Neural cell (in vitro differentiated cells): ENCODE results near the gene ZBTB7C. TPM values are rescaled to one million over a fixed set of nuclear protein-coding genes. Genes with fewer than 3 reads are reported as not detected.

Source experiments
- H2AFZ ChIP-seq: fragments of 200-600, 300-800 bp; sonication (generic), shearing (Covaris generic); 2 replicates; pipeline ENCODE4 v1.6.0; 2014; ENCODE audit warnings: low read depth, mild to moderate bottlenecking, antibody characterized with exemption, low read length, moderate library complexity
- H3F3A ChIP-seq: fragments of 200-600 bp; shearing (Covaris generic); 2 replicates; pipeline ENCODE4 v1.6.1; 2016; ENCODE audit warnings: mild to moderate bottlenecking, moderate library complexity, mixed read lengths, antibody characterized with exemption, low read length; ENCODE audit not compliant: insufficient read depth, poor library complexity, severe bottlenecking
- H3K27ac ChIP-seq: fragments of 200-600, 300-800 bp; sonication (generic), shearing (Covaris generic); 2 replicates; pipeline ENCODE4 v1.5.1; 2014; ENCODE audit warnings: mild to moderate bottlenecking, low read length, moderate library complexity
- H3K27me3 ChIP-seq: fragments of 300-800, 200-600 bp; sonication (generic), shearing (Covaris generic); 2 replicates; pipeline ENCODE4 v1.6.0; 2014; ENCODE audit warnings: mild to moderate bottlenecking, low read depth, low read length, moderate library complexity; ENCODE audit not compliant: insufficient read depth
- H3K36me3 ChIP-seq: fragments of 300-800, 200-600 bp; sonication (generic), shearing (Covaris generic); 2 replicates; pipeline ENCODE4 v1.5.1; 2014; ENCODE audit warnings: mild to moderate bottlenecking, antibody characterized with exemption, low read length, moderate library complexity; ENCODE audit not compliant: insufficient read depth
- H3K4me2 ChIP-seq: fragments of 300-800, 200-600 bp; sonication (generic), shearing (Covaris generic); 2 replicates; pipeline ENCODE4 v1.6.0; 2014; ENCODE audit warnings: mild to moderate bottlenecking, low read length
- H3K4me3 ChIP-seq: fragments of 300-800, 200-600 bp; sonication (generic), shearing (Covaris generic); 2 replicates; pipeline ENCODE4 v1.5.1; 2014; ENCODE audit warnings: mild to moderate bottlenecking, low read length, moderate library complexity
- H3K79me2 ChIP-seq: fragments of 200-600 bp; shearing (Covaris generic); replicated peaks from 2 replicates; pipeline ENCODE4 v1.6.0; 2014; ENCODE audit warnings: mild to moderate bottlenecking, low read length, moderate library complexity; ENCODE audit not compliant: insufficient read depth
- H3K9ac ChIP-seq: fragments of 300-800, 200-600 bp; sonication (generic), shearing (Covaris generic); 2 replicates; pipeline ENCODE4 v1.6.1; 2016; ENCODE audit warnings: mild to moderate bottlenecking, low read length, mixed read lengths
- H3K9me2 ChIP-seq: fragments of 200-600 bp; shearing (Covaris generic); 2 replicates; pipeline ENCODE4 v1.6.1; 2016; ENCODE audit warnings: mild to moderate bottlenecking, low read length, mixed read lengths; ENCODE audit not compliant: insufficient read depth
- H3K9me3 ChIP-seq: fragments of 200-600, 300-800 bp; sonication (generic), shearing (Covaris generic); 2 replicates; pipeline ENCODE4 v1.6.1; 2016; ENCODE audit warnings: mild to moderate bottlenecking, mixed run types, low read length, moderate library complexity, mixed read lengths
- H4K20me1 ChIP-seq: fragments of 200-600 bp; shearing (Covaris generic); 2 replicates; pipeline ENCODE4 v1.6.1; 2016; ENCODE audit warnings: mild to moderate bottlenecking, mixed run types; ENCODE audit not compliant: insufficient read depth
- EP300 ChIP-seq: fragments of 450-650 bp; conservative IDR thresholded peaks from 2 replicates; pipeline ENCODE4 v1.6.1; 2014; ENCODE audit warnings: antibody characterized with exemption, mild to moderate bottlenecking, moderate library complexity; ENCODE audit not compliant: poor library complexity, severe bottlenecking
- EZH2 ChIP-seq: fragments of 200-600, 300-800 bp; shearing (Covaris generic), sonication (generic); IDR thresholded peaks from 2 replicates; pipeline ENCODE4 v1.6.1; 2014; ENCODE audit warnings: antibody characterized with exemption, low read length, borderline replicate concordance, mild to moderate bottlenecking; ENCODE audit not compliant: insufficient read depth, poor library complexity, severe bottlenecking
- MXI1 ChIP-seq: fragments of 450-650 bp; conservative IDR thresholded peaks from 2 replicates; pipeline ENCODE4 v1.6.1; 2014; ENCODE audit warnings: antibody characterized with exemption, mild to moderate bottlenecking; ENCODE audit not compliant: poor library complexity, severe bottlenecking
- POLR2AphosphoS5 ChIP-seq: IDR thresholded peaks from 2 replicates; pipeline ENCODE4 v1.6.1; 2012
- RAD21 ChIP-seq: fragments of 450-650 bp; conservative IDR thresholded peaks from 2 replicates; pipeline ENCODE4 v1.6.1; 2014; ENCODE audit warnings: antibody characterized with exemption, mild to moderate bottlenecking, moderate library complexity
- REST ChIP-seq: IDR thresholded peaks from 2 replicates; pipeline ENCODE4 v1.6.1; 2012; ENCODE audit warnings: borderline replicate concordance
- SMC3 ChIP-seq: fragments of 450-650 bp; conservative IDR thresholded peaks from 2 replicates; pipeline ENCODE4 v1.6.1; 2014; ENCODE audit warnings: antibody characterized with exemption, mild to moderate bottlenecking, moderate library complexity; ENCODE audit not compliant: poor library complexity
- TAF1 ChIP-seq: IDR thresholded peaks from 2 replicates; pipeline ENCODE4 v1.6.1; 2012; ENCODE audit warnings: low read depth
- polyA plus RNA-seq: library from polyadenylated mRNA; depleted of rRNA; stranded (reverse); fragments of >200 nt; gene quantifications from 2 replicates; pipeline ENCODE4 v1.2.3, GENCODE V29; 2014
- TF ChIP-seq, protein P1 (sequence below): fragments of 450-650 bp; IDR thresholded peaks from 2 replicates; pipeline ENCODE4 v1.5.1; 2014; ENCODE audit warnings: antibody characterized with exemption, mild to moderate bottlenecking, moderate library complexity; ENCODE audit not compliant: poor library complexity, severe bottlenecking

The ZBTB7C gene
- polyA plus RNA-seq, 1 donor from 2014 or later, result 2.4 TPM

DNA sequence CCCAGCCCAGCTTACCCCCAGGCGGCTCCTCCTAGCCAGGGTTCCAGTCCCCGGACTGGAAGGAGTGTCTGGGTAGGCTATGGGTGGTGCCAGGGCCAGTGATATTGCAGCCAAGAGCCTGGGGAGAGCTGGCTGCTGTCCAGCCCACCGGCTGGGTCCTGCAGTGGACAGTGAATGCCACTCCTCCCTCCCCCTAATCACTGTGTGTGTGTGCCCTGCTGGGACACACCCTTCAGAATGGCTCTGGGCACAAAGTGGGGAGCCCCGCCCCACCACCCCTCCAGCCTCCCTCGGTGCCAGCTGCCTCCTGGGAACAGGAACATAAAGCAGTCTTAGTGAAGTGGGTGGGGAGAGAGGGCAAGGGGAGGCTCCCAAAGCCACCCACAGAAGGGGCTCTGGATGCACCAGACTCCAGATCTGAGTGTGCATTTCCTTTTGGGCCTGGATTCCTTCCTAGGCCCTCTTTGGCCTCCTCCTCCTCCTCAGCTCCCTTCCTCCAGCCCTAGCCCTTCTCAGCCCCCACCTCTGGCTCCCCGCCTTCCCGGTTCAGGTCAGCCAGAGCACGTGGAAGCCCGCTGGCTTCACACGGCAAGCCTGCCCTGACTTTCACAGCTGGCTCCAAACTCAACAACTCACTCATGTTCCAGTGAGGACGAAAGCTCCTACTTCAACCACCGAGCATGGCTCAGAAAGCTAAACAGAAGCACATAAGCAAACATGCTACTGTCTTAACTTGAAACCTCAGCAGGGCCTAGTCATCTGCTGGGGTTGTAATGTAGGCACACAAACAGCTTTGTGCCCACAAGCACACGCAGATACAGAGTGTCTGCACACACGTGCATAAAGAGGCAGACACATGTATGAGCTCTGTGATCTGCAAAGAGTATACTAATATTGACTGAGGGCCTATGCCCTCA lies 269.5 kb downstream of the ZBTB7C start:
- Histone ChIP-seq H3K9me3 (no peaks in the 10 kb centered on the region), H3K36me3 (no peaks in the 10 kb centered on the region), H3K4me2 (no peak overlapping the region), H3K9me2 (no peaks in the 10 kb centered on the region), H3K79me2 (no peaks in the 10 kb centered on the region), H3K9ac (no peak overlapping the region), H3F3A (no peaks in the 10 kb centered on the region), H4K20me1 (no peaks in the 10 kb centered on the region), H3K4me3 (no peak overlapping the region), H3K27me3 (peaks cover 46% of the 10 kb centered on the region), H3K27ac (no peak overlapping the region), H2AFZ (no peak overlapping the region)
- TF ChIP-seq POLR2AphosphoS5, result no peak
- no peak for TF ChIP-seq EZH2
- no peak for TF ChIP-seq REST
- TF ChIP-seq EP300, result no peak
- TF ChIP-seq MXI1, result no peak
- TF ChIP-seq SMC3, result no peak
- TF ChIP-seq RAD21, result no peak
- no peak for TF ChIP-seq TAF1
- TF ChIP-seq, protein P1, sequence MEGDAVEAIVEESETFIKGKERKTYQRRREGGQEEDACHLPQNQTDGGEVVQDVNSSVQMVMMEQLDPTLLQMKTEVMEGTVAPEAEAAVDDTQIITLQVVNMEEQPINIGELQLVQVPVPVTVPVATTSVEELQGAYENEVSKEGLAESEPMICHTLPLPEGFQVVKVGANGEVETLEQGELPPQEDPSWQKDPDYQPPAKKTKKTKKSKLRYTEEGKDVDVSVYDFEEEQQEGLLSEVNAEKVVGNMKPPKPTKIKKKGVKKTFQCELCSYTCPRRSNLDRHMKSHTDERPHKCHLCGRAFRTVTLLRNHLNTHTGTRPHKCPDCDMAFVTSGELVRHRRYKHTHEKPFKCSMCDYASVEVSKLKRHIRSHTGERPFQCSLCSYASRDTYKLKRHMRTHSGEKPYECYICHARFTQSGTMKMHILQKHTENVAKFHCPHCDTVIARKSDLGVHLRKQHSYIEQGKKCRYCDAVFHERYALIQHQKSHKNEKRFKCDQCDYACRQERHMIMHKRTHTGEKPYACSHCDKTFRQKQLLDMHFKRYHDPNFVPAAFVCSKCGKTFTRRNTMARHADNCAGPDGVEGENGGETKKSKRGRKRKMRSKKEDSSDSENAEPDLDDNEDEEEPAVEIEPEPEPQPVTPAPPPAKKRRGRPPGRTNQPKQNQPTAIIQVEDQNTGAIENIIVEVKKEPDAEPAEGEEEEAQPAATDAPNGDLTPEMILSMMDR, result no peak

DNA sequence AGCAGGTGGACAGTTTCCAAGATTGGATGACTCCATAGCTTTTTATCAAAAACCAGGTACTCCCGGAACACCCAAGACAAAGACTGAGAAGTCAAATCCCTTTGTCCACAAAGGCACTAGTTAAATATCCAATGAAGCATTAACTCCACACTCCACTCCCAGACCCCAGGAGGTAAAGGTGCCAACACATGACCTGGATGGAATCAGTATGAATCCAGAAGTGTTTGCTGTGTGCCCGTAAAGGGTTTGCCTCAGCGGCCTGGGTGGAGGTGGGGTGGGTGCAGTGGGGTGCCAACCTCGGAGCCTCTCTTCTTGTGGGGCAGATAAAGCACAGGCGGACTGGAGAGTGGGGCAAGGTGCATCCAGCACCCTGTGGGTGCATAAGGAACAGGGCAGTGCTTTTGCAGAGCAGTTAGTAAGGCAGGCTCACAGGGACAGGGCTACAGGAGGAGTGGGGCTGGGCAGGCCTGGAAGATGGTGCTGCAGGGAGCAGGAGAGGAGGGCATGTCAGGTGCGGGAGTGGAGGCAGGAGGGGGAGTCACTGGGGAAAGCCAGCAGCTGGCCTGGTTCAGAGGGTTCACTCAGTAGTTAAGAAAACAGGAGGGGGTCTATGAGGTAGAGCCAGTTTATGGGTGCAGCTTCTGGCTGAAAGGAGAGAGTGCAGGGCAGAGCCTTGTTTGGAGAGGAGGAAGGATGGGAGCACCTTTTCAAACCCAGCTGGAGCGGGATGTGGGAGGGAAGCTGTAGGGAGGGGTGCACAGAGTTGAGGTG lies 270.3 kb downstream of the ZBTB7C start:
- no peaks in the 10 kb centered on the region for H3K36me3 ChIP-seq
- peaks cover 49% of the 10 kb centered on the region for H3K27me3 ChIP-seq
- no peaks in the 10 kb centered on the region for H3K79me2 ChIP-seq
- no peak overlapping the region for H3K9ac ChIP-seq
- no peaks in the 10 kb centered on the region for H3F3A ChIP-seq
- H3K4me2 ChIP-seq, result no peak overlapping the region
- no peak for TF ChIP-seq SMC3
- TF ChIP-seq EP300, result no peak
- TF ChIP-seq RAD21, result no peak
- TF ChIP-seq MXI1, result no peak
- TF ChIP-seq POLR2AphosphoS5, result no peak
- TF ChIP-seq EZH2, result no peak
- no peak overlapping the region for H2AFZ ChIP-seq
- no peak overlapping the region for H3K4me3 ChIP-seq
- no peak overlapping the region for H3K27ac ChIP-seq
- no peaks in the 10 kb centered on the region for H3K9me2 ChIP-seq
- H4K20me1 ChIP-seq, result no peaks in the 10 kb centered on the region
- H3K9me3 ChIP-seq, result no peaks in the 10 kb centered on the region
